ENCODE results near the gene SUPT20HL2. TPM values are rescaled to one million over a fixed set of nuclear protein-coding genes. Genes with fewer than 3 reads are reported as not detected.
"Not testable (repeated sequence)": the region's sequence is repeated elsewhere in the genome, so short reads cannot be mapped to it uniquely, and the experiment has no call there.

SUPT20HL2 gene
- total RNA-seq = not detected

GRCh38 chrX:24314019-24314635 is at the start of gene SUPT20HL2:
Gene SUPT20HL2, minus strand, starts transcription at chrX:24314069. Its CDS starts 754 bp downstream, at chrX:24313315.
- no peak for DNase-seq

DNA sequence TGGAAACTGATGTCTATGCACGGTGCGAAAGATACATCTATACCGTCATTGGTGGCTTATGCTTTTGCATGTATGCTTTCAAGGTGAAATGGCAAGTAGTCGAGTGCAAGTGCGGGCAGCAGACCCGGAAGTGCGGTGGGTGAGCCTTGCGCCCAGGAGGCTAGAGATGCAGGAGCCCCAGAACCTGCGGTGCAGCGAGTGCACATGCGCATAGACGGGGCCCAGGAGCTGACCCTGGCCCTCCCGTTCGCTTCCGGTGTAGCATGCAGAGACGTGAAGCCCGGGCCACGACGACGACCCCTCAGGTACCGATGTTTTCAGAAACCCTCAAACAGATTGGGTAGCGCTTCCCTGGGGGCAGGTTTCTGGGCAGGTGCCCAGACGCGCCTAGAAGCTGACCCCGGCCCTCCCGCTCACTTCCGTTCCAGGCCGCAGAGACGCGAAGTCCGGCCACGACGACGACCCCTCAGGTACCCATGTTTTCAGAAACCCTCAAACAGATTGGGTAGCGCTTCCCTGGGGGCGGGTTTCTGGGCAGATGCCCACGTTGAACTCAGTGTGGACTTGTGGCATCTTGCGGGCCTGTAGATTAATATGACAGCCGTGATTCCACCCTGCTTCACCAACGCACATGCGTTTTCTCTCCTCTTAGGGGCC is 48.3 kb upstream of the SUPT20HL2 start:
- not testable (repeated sequence) for DNase-seq

DNA sequence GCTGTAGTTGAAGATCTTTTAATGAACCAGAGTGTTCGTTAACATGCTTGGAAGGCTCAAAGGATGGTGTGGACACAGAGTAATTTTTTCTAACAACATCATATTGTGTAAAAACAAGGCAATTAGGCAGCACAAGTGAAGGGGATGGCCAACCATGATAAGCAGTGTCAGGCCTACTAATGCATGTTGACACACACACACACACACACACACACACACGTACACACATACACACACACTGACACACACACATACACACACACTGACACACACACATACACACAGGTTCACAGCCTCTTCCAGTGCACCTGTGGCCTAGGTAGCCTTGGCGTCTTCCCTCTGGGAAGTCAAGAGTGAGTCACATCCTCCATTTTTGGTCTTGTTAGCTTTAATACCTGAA is 46.4 kb upstream of the SUPT20HL2 start, which contains the start of gene SUPT20HL1:
TSS of gene SUPT20HL1 (plus strand) at position 368 of the 400 bp plus-strand sequence. CDS start 2,122 bp downstream, outside the sequence.
- DNase-seq = no peak

GRCh38 chrX:24357106-24357505 is 43.2 kb upstream of the SUPT20HL2 start:
- no peak for DNase-seq

- no peak for DNase-seq
These were observed 41.2 kb upstream of the SUPT20HL2 start for GRCh38 chrX:24355095-24355494.

DNA sequence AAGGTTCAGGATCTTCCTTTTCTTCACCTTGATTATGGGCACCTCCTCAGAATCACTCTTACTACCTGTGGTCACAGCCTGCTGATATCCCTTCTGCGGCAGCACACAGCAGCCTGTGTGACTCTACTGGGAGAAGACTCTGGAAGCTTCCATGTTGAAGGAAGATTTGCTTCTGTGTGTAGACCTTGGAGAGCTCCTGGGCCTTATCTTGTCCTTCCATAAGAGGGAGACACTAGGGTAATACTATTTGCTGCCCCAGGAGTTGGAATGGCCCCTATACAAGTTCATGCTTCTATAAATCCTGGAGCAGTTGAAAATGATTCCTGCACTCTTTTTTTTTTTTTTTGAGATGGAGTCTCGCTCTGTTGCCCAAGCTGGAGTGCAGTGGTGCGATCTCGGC is 36.3 kb upstream of the SUPT20HL2 start:
- no peak for DNase-seq

DNA sequence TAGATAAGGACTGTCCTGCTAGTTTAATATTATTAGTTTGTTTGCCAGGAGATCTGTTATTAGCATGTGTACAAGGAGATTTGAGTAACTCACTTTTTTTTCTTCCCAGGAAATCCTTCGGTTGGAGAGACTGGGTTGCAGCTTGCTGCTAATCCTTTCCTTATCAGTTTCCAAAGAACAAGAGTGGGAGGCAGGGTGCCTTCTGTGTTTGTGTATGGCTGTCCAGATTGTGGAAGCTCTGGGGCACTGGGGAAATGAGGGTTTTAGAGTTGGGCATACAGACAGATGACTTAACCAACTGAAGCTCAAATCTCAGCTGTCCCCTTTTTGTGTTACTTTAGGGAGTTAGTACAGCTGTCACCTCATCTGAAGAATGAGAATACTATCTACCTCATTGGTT is 34.0 kb upstream of the SUPT20HL2 start:
- DNase-seq = no peak

GRCh38 chrX:24343719-24344118 is 29.9 kb upstream of the SUPT20HL2 start:
- no peak for DNase-seq

- DNase-seq = no peak
These were observed 27.9 kb upstream of the SUPT20HL2 start for GRCh38 chrX:24341795-24342194.

GRCh38 chrX:24340501-24340900 is 26.6 kb upstream of the SUPT20HL2 start:
- no peak for DNase-seq

DNA sequence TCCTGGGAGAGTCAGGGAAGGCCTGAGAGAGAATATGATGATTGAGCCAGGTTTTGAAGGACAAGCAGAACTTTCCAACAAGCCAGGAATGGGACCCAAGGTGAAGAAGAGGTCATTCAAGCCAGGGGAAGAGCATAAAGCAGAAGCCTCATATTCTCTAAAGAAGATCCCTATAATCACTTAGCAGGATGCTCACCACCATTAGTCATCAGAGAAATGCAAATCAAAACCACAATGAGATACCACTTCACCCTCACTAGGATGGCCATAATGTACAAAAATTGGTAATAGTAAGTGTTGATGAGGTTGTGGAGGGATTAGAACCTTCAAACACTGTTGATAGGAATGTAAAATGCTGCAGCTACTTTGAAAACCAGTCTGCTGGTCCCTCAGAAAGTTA is 26.0 kb upstream of the SUPT20HL2 start:
- no peak for DNase-seq

- DNase-seq = no peak
These were observed 22.0 kb upstream of the SUPT20HL2 start for GRCh38 chrX:24335871-24336270.

GRCh38 chrX:24334461-24334860 is 20.6 kb upstream of the SUPT20HL2 start:
- no peak for DNase-seq

- DNase-seq = no peak
These were observed 19.5 kb upstream of the SUPT20HL2 start for GRCh38 chrX:24333371-24333770.

- no peak for DNase-seq
These were observed 19.0 kb upstream of the SUPT20HL2 start for GRCh38 chrX:24332878-24333277.

DNA sequence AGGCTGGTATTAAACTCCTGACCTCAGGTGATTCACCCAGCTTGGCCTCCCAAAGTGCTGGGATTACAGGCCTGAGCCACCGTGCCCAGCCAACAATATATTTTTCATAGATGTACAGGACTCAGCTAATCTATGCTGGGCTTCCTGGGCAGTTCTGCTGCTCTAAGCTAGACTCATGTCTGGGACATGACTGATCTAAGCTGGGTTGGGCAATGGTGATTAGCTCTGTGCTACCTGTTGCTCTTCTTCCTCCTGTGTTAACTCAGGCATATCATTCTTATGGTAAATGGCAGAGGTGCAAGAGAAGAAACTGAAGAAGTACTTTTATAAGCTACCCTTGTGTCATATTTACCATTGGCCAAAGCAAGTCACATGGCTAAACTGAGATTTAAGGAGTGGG is 11.4 kb upstream of the SUPT20HL2 start:
- no peak for DNase-seq

DNA sequence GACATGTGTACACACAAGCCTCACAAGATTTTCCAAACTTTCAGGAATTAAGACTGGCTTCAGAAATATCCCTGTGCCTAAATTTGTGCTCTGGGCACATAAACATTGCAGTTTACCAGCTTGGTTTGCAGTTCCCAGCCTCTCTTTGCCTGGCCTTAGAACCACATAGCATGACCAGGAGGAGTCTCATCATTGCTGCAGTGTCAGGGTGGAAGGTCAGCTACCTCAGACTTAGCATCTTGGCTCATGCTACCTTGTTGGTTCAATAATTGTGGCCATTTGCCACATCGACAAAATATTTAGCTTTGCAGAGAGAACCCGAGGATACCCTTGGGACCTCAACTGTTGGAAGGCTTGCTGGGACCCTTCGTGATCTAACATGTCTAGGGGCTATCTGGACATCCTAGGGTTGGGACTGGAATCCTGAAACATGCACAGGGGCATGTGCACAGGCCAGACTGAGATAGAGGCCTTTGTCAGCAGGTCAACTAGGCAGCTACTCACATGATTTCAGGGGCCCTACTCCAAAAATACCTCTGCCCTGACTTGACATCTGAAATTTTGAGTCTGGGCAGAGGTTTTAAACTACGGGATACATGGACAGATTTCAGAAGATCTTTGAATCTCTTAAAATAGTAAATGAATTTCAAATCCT is 8.0 kb upstream of the SUPT20HL2 start:
- no peak for DNase-seq

DNA sequence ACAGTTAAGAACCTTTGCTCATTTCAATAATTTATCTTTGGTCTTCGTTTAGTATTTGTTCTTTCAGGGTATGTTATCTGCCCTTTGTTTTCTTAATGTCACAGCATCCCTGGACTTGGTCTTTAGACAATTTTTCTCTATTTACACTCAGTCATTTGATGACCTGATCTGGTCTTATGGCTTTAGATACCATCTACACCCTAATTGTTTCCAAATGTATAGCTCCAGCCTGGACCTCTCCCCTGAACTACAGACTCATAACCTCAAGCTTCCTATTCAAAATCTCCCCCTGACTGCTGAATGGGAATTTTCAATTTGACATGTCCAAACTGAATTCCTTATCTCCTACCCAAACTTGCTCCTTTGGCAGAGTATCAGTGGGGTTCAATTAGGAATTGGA is 3.7 kb upstream of the SUPT20HL2 start:
- DNase-seq = no peak

GRCh38 chrX:24316111-24316510 is 2.2 kb upstream of the SUPT20HL2 start:
- no peak for DNase-seq

DNA sequence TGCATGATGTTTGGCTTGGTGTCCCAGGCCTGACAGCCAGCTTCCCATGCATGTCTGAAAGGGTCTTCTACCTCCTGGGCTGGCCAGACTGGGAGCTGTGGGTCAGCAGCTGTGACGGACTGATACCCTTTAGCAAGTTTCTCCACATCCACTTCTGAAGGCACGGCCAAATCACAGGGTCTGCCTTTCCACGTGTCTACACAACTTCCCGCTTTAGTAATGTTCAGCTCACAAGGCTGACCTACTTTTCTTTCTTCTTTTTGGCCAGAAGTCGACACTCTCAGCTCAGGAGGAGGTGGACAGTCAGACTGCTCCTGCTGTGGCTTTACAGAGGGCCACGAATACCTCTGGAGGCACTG is 1.6 kb downstream of the SUPT20HL2 start:
- DNase-seq = not testable (repeated sequence)

GRCh38 chrX:24311507-24312248 is 2.2 kb downstream of the SUPT20HL2 start:
- DNase-seq = not testable (repeated sequence)

GRCh38 chrX:24310916-24311315 is 3.0 kb downstream of the SUPT20HL2 start:
- not testable (repeated sequence) for DNase-seq

All from effector CD4-positive, alpha-beta T cell (primary cell).